GM12878 (cell line): ENCODE results near the gene SQSTM1. TPM values are rescaled to one million over a fixed set of nuclear protein-coding genes. Genes with fewer than 3 reads are reported as not detected.

ENCODE experiments used
- CHD1 ChIP-seq: IDR thresholded peaks from 2 replicates; pipeline ENCODE4 v1.6.1; 2012; ENCODE audit warnings: low read depth, low read length, improper control_type of control experiment
- CREM ChIP-seq: IDR thresholded peaks from 2 replicates; pipeline ENCODE4 v1.6.1; 2014; ENCODE audit warnings: antibody characterized with exemption, low read depth
- DPF2 ChIP-seq: fragments of 450-650 bp; IDR thresholded peaks from 2 replicates; pipeline ENCODE4 v1.6.1; 2017; ENCODE audit warnings: mild to moderate bottlenecking
- E2F4 ChIP-seq: IDR thresholded peaks from 2 replicates; pipeline ENCODE4 v1.6.1; 2012; ENCODE audit warnings: low read depth, low read length, improper control_type of control experiment
- EP300 ChIP-seq, 2 experiments: fragments of 150-350 bp in 1 of 2; IDR thresholded peaks; 2 replicates each; pipeline ENCODE4 v1.6.1; 2011 to 2012; ENCODE audit warnings: low read depth in 2 of 2, low read length in 2 of 2, borderline replicate concordance in 1 of 2, improper control_type of control experiment in 1 of 2, inconsistent platforms in 1 of 2; ENCODE audit not compliant: control insufficient read depth in 1 of 2
- HDAC6 ChIP-seq: fragments of 200-600 bp; sonication (generic); IDR thresholded peaks from one replicate; pipeline ENCODE4 v1.8.0; 2017; ENCODE audit warnings: antibody characterized with exemption; ENCODE audit not compliant: unreplicated experiment
- JUND ChIP-seq: IDR thresholded peaks from 2 replicates; pipeline ENCODE4 v1.6.1; 2012; ENCODE audit warnings: low read depth, mild to moderate bottlenecking, low read length, improper control_type of control experiment, moderate library complexity
- MAX ChIP-seq: IDR thresholded peaks from 2 replicates; pipeline ENCODE4 v1.6.1; 2012; ENCODE audit warnings: low read depth, low read length, improper control_type of control experiment
- NRF1 ChIP-seq: conservative IDR thresholded peaks from 2 replicates; pipeline ENCODE4 v1.6.1; 2011; ENCODE audit warnings: mild to moderate bottlenecking, low read depth, low read length, improper control_type of control experiment
- RAD21 ChIP-seq: IDR thresholded peaks from 2 replicates; pipeline ENCODE4 v1.6.1; 2011; ENCODE audit warnings: mild to moderate bottlenecking, low read depth, low read length, moderate library complexity; ENCODE audit not compliant: insufficient read depth
- REST ChIP-seq: IDR thresholded peaks from 2 replicates; pipeline ENCODE4 v1.6.1; 2012; ENCODE audit warnings: mild to moderate bottlenecking, low read depth, low read length
- RFX5 ChIP-seq: IDR thresholded peaks from 2 replicates; pipeline ENCODE4 v1.6.1; 2011; ENCODE audit warnings: low read depth, low read length, improper control_type of control experiment
- polyA plus RNA-seq, 11 experiments: library from polyadenylated mRNA; depleted of rRNA in 4 of 11; unstranded in 6 of 11; stranded (reverse) in 5 of 11; fragments of >200 nt; fragmentation: Nextera tagmentation in 4 of 11; fragmentation: Illumina TruSeq in 1 of 11; extraction: Ambion mirVana in 4 of 11; extraction: Trizol in 1 of 11; gene quantifications; 1 replicate in 1 of 11; 2 replicates in 10 of 11; pipeline versions ENCODE4 v1.2.1 to v1.2.3, GENCODE V29; 2011 to 2016; ENCODE audit warnings: inconsistent platforms in 2 of 11, missing spikeins in 2 of 11, low read depth in 1 of 11
- total RNA-seq, 4 experiments: library from RNA; depleted of rRNA in 3 of 4; stranded (reverse); fragments of >200 nt in 3 of 4; fragmentation: Illumina TruSeq in 1 of 4; extraction: Trizol in 1 of 4; gene quantifications; 2 replicates each; pipeline versions ENCODE4 v1.2.1 to v1.2.3, GENCODE V29; 2013 to 2021

The SQSTM1 gene
- total and polyA plus RNA-seq, 10 of the 15 experiments (the other 5 are each of a cell fraction or from before 2014, with no cell fraction given) = 6.3 to 138 (median 62.1) TPM

- no peak for TF ChIP-seq REST
- TF ChIP-seq HDAC6 = no peak
- TF ChIP-seq E2F4 = no peak
- TF ChIP-seq DPF2 = no peak
- TF ChIP-seq JUND = no peak
- TF ChIP-seq RFX5 = no peak
- no peak for TF ChIP-seq NRF1
- no peak for TF ChIP-seq CHD1
- TF ChIP-seq CREM = no peak
- no peak for TF ChIP-seq RAD21
- TF ChIP-seq MAX = no peak
- no peak for TF ChIP-seq EP300 (IDR thresholded peaks at IDR 0.05; ENCODE audit: borderline replicate concordance in 1 of 2, control insufficient read depth in 1 of 2, low read depth in 2 of 2, low read length in 2 of 2)
Observed at GRCh38 chr5:179876610-179876952, 55.9 kb downstream of the SQSTM1 start (continued).
